Cardiac septum (tissue), 1 donor: ENCODE data around the gene SPINK6. TPM values are rescaled to one million over a fixed set of nuclear protein-coding genes. Genes with fewer than 3 reads are reported as not detected.

ENCODE experiments used
- DNase-seq: peaks from one replicate; pipeline ENCODE4 v3.0.0-alpha.2; 2020; ENCODE audit warnings: low spot score
- intact Hi-C: fragments of 100-400 bp; cut with DNase I; formaldehyde crosslinking; loops from one replicate; pipeline ENCODE4 v1.14.0; 2022
- long read RNA-seq: library from polyadenylated mRNA; unstranded; transcript quantifications from one replicate; pipeline ENCODE4 v2.0.0, GENCODE V29; 2021
- total RNA-seq: library from RNA; stranded (reverse); fragmentation: NEBNext Ultra II Directional; extraction: Animal tissue kit (Norgen Biotek cat#: 25700); gene quantifications from one replicate; pipeline ENCODE4 v1.2.1, GENCODE V29; 2021
- donor health status: DM: no; HTN: no; CAD: no.

The SPINK6 gene, protein sequence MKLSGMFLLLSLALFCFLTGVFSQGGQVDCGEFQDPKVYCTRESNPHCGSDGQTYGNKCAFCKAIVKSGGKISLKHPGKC
- total RNA-seq: not detected
- long read RNA-seq: 0 reads

DNA sequence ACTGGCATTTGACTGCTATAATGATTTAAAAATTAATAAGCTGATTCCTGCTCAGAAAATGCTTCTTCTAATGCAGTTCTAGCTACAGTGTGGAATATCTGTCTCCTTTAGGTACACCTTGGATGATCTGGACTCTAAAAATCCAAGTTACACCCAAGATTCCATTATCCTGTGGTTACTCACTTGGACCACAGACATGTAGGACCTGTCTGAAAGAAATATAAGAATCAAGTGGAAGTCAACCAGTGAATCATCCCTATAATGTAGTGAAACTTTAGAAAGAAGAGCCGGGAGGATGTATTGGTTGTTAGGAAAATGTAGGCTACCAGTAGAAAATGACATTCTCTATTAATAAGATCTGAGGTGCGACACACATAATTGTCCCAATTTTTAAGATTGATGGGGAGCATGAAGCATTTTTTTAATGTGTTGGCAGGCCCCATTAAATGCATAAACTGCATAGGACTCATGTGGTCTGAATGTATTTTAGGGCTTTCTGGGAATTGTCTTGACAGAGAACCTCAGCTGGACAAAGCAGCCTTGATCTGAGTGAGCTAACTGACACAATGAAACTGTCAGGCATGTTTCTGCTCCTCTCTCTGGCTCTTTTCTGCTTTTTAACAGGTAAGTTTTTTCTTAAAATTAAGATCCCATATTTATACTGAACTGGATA lies at the start of gene SPINK6:
TSS of gene SPINK6 (plus strand) at position 512 of the 673 bp plus-strand sequence. CDS start at position 567, 55 bp downstream.
- no peak for DNase-seq
- intact Hi-C loops: no loop called here

DNA sequence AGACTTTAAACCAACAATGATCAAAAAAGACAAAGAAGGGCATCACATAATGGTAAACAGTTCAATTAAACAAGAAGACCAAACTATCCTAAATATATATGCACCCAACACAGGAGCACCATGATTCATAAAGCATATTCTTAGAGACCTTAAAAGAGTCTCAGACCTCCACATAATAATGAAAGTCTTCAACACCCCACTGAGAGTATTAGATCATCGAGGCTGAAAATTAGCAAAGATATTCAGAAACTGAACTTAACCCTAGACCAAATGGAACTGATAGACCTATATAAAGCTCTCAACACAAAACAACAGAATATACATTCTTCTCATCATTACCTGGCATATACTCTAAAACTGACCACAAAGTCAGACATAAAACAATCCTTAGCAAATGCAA lies 46.2 kb upstream of the SPINK6 start:
- no peak for DNase-seq
- intact Hi-C loops: no loop called here

DNA sequence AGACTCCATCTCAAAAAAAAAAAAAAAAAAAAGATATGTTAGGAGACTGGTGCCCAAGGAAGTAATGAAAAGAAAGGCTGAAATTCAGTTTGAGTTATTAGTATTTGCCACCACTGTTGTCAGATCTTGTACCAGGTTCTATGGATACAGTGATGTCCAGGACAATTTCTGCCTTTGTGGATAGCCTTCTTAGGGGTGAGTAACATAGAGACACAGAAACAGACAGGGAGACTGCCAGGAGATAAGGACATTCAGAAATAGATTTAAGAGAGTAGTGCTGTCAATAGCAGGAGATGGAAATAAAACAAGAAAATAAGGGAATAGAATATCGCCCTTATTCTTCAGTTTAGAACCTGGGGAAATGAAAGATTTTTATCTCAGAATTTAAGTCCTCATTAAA lies 40.8 kb upstream of the SPINK6 start:
- DNase-seq: no peak
- intact Hi-C loops: no loop called here

DNA sequence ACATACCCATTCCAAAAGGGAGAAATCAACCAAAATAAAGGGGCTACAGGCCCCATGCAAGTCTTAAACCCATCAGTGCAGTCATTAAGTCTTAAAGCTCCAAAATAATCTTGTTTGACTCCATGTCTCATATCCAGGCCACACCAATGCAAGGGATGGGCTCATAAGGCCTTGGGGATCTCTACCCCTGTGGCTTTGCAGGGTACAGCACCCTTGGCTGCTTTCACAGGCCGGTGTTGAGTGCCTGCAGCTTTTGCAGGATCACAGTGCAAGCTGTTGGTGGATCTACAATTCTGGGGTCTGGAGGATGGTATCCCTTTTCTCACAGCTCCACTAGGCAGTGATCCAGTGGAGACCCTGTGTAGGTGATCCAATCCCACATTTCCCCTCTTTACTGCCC lies 39.5 kb upstream of the SPINK6 start:
- intact Hi-C loops: no loop called here
- no peak for DNase-seq

DNA sequence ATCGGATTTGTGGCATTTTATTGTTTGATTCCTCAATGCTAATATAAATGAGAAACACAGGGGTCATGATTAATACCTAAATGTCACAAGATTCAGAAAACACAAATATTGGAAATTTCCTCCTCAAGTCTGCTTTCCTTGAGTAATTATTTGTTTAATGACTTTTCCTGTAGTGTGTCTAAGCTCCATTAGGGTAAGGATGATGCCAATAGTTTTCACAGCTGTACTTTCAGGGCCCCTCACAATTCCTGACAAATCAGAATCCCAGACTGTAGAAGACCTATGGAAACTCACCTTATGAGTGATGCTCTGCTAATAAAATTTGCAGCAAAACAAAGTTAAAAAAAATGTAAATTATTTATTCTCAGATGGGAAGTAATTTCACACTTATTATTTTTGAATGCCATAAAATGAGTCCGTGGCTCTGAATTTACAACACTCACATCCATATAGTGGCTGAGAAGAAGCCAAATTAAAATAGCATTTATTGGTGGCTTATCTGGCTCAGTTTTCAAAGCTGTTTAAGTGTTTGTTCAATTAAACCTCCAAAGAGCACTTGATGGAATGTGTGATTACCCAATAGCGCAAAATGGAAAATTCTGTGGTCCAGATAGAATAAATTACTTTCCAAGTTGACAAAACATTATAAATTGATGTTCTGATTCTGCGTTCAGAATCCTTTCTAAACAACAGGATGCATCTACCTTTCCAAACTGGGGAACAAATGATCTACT lies 36.1 kb upstream of the SPINK6 start:
- intact Hi-C loops: no loop called here
- DNase-seq: no peak

DNA sequence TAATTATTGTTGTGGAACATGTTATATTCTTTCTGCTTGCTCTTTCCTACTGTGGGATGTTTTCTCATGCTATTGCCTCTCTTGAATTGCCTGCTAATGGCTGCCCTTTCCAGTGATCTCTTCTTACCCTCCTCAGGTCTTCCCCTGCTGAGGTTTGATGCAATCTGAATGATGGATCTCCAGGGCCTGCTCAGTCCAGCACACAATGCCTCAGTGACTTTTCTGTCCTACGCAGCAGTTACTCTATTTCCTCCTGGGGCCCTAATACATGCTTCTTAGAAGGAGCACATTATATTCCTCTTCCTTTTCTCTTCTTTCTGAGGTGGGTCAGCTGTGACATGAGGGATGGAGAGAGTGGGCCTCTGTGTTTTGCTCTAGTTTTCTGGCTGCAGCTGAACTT lies 34.6 kb upstream of the SPINK6 start, which contains the start of gene SPINK14:
TSS of gene SPINK14 (plus strand) at position 301 of the 400 bp plus-strand sequence. CDS start 1,187 bp downstream, outside the sequence.
- no peak for DNase-seq
- intact Hi-C loops: no loop called here

DNA sequence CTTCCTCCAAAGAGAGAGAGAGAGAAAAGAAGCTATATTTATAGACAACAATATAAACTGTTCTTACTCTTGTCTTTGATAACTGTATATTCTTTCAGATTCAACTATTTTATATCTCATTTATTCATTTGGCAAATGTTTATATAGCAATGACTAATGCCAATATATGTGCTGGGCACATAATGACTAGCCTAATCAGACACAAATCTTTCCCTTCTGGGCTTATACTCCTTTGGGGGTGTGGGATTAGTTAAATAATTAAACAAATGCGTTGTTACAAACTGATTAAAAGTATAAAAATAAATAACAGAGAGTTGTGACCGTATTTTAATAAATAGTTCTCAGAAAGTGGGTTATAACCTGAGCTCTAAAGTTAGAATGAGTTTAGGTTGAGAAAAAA lies 30.5 kb upstream of the SPINK6 start:
- intact Hi-C loops: loop anchor here (10.0 kb wide), 1 partner anchor 862 kb away; no protein-coding TSS in a partner anchor
- no peak for DNase-seq

DNA sequence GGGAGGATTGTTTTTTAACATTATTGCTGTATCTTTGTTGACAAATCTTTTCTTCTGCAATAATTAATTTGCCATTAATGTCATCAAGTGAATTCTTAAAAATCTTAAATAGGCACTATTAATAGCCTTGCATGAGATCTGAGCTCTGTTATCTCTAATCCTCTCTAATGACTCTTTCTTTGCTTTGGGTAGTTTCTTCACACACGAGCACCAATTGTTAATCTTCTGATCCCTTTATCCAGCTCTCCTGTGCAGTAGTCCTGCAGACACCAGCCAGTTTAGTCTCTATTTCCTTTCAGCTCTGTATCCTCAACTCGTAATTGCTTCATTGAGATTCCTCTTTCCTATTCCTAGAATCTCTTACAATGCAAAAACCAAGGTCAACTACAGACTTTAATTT lies 26.4 kb upstream of the SPINK6 start:
- intact Hi-C loops: loop anchor here (10.0 kb wide), 1 partner anchor 858 kb away; no protein-coding TSS in a partner anchor
- DNase-seq: no peak

DNA sequence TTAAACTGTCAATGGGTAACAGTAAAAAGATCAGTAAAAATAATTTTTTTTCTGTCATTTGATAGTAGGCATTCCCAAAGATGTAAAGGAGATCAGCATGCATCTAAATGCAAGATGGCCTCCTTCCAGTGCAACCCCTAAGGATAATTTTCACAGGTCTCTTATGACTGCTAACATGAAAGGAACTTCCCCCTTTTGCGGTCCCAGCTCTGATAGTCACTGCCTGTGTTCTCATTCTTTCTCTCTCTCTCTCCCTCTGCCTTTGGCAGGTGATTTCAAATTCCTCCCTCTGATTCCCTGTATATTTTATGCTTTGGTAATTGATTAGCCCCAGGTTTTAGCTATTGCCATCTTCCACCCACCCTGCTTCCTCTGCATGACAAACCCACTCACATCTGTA lies 25.6 kb upstream of the SPINK6 start:
- intact Hi-C loops: loop anchor here (10.0 kb wide), 1 partner anchor 858 kb away; no protein-coding TSS in a partner anchor
- no peak for DNase-seq

DNA sequence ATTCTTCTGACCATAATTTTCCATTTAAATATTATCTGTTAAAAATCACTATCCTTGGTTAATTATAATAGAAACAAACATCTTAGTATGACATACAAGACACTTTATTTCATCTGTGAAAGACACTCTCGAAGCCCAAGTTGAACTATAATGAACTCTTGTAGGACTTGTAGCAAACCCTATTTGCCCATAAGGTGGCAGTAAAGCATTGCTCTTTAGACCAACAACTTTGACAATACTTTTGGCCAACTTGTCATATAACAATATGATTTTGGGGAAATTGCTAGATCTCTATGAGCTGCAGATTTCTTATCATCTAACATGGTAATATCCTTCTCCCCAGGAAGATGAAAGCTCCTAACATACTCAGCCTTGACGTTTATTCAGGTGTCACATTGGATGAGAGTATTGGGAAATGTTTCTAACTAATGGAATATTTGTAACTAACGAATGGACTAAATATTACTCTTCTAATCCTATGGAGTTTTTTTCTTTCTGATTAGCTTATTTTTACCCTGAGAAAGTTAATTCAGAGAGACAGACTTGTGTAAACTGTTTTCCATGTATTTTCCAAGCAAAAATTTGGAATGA lies 23.5 kb upstream of the SPINK6 start:
- no peak for DNase-seq

DNA sequence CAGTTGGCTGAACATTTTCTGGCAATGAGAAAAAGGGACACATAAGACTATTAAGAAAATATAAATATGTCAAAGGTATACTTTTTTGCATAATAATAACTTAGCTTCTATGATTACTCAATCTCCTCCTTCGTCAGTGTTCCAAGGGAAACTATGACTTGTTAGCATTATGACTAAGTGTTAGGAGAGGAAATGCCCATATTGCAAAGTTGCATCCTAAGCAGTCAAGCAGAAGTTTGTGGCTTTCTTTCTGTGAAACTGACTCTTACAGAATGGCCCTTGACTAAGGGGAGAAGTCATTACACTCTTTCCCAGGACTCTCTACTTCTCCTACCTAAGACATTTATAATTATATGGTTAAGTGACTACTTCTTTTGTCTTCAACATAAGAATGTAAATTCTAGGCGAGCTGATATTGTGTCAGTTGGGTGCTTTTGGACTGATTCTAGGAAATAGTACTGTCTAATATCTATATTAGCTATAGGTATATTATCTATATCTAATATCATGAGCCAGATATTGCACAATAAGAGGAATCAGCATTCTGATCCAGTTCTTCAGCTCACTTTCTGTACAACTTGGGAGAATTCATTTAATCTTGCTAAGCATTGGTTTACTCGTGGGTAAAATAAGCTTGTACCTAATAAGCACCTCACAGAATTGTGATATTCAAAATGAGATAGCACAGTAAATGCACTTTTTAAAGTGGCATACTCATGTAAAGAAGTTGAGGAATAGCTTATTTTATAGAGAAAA lies 16.4 kb upstream of the SPINK6 start:
- intact Hi-C loops: loop anchor here (10.0 kb wide), 1 partner anchor 188 kb away; no protein-coding TSS in a partner anchor
- no peak for DNase-seq

More for the DNA sequence above, 23.5 kb upstream of the SPINK6 start:
- intact Hi-C loops: loop anchor here (10.0 kb wide), 1 partner anchor 855 kb away; no protein-coding TSS in a partner anchor

DNA sequence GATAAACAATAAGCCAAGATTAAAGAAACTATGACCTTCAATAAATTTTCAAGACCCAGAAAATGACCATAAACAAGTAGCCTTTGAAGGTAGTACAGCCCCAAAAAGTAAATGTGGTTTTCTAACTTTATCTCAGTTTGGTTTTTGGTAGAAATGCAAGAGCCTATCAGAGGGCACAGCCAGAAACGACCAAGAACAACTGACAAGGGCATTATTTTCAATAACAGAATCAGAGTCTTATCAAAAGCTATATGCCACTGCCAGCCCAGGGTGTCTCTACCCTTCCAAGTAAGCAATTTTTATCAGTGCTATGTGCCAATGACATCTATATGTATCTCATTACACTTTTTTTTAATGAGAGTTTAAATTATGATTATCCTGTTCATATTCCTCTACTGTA lies 11.8 kb upstream of the SPINK6 start:
- intact Hi-C loops: no loop called here
- no peak for DNase-seq

DNA sequence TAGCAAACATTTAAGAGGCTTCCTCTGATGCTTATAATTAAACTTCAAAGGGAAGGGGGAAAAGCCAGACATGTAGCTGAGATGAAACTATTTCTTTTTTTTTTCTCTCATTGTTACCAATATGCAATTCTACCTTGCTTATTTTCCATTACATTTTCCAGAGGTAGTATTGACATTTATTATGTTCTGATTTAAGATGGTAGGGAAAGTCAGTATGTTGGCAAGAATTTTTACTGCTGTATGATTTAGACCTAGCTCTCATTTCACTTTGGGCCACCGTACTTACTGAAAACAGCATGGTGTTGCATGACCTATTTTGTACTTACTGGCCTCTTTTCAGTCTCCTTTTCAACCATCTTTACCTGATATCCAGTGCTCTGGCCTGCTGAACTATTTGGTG lies 9.6 kb upstream of the SPINK6 start:
- no peak for DNase-seq
- intact Hi-C loops: no loop called here

DNA sequence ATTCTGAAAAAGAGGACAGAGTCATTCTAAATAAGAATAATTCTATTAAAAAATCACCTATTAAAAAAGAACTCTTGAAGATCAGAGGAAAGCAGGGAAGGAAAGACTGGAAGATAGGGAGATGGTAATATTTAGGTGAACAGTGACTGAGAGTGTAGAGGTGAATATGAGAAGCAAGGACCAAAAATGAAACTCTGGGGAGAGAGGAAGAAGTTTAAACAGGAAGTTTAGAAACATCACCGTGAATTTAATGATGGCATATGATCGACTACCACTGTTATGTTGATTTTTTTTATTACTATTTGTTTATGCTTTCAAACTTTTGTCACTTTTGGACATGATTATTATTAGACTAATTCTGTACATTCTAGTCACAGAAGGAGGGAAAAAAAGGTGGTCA lies 1.7 kb upstream of the SPINK6 start:
- DNase-seq: no peak

DNA sequence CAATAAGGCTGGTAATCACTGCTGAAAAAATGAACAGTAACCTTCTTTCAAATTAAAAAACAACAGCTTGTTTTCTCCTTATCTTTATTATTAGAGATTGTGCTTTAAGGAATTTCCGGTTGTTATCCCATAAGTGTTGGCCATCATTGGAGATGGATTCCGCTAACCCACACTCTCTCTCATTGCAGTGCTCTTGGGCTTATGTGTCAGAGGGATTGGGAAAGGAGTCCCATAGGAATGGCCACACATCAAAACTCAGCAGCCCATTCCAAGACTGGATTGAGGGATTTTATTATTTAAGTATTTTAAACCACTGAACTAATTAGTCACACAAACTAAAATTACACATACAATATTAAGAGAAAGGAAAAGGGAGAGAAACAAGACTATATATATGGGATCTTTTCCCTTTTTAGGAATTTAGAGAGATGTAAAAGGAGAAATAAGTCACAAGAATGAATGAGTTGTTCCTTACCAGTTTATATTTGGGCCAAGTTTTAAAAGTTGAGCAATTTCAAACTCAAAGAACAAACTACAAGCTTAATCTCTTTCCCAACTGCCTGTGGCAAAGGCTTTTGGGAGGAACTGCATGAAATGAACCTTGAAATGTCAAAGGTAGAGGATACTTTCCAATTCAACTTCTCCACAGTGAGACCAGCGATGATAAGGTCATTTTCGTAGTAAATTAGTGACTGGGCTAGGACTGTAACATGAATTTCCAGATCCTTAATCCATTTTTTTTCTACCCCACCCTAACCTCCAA lies 2.4 kb downstream of the SPINK6 start:
- DNase-seq: no peak
- intact Hi-C loops: no loop called here

More for the DNA sequence above, 1.7 kb upstream of the SPINK6 start:
- intact Hi-C loops: no loop called here

DNA sequence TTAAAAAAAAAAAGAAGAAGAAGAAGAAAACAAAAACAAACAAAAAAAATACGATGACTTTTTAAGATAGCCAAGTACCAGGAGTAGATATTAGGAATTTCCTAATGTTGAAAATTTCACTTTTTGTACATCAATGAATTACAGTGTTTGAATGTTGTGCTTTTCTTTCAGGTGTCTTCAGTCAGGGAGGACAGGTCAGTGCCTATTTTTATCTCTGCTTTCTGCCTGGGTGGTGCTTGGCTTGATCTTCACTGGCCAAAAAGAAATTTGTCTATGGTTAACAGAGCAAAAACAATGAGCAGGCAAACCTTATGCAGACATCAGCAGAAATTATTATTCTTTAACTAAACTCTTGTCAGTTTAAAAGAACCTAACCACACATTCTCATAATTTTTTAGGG lies 3.0 kb downstream of the SPINK6 start:
- no peak for DNase-seq
- intact Hi-C loops: no loop called here

DNA sequence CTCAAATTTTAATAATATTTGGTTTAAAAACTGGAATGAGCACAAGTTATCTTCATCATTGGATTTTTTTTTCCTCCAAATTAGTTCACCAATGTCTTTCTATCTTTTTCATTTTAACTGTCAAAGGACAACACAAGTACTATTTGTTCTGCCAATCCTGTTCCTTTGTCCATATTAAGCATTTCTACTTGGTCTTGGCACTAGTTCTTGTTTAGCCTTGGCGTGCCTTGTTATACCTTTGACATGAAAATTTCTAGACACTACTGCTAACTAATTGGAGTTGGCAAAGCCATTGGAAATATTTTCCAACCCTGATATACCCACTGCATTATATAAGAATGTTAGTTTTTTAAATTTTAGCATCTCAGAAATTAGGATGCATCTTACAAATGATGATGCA lies 3.8 kb downstream of the SPINK6 start:
- intact Hi-C loops: no loop called here

DNA sequence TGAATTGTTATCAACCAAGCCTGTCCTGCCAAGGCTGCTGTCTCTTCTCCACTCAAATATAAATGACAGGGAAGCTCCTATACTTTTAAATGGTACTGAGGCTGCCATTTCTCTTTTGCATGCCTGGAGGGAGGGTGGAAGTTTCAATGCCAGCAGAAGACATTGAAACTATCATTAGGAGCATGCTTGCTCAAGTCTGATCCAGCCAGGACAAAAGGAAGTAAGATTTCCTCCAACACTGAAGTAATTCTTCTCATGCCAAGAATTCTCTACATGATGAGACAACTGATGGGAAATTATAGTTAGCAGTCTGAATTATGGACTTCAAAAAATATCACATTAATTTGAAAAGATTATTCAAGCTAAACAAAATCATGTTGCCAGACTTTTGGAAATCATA lies 5.4 kb downstream of the SPINK6 start:
- intact Hi-C loops: no loop called here
- DNase-seq: no peak

More for the DNA sequence above, 3.8 kb downstream of the SPINK6 start:
- no peak for DNase-seq
